DOHH2 (cell line): ENCODE results near the gene SNU13.

Experiments used
- EZH2phosphoT487 ChIP-seq: fragments of 200-600 bp; sonication (generic); IDR thresholded peaks from 2 replicates; pipeline ENCODE4 v1.6.1; 2017; ENCODE audit warnings: borderline replicate concordance, mild to moderate bottlenecking, antibody characterized with exemption, low read length, moderate library complexity, mixed read lengths
- TF ChIP-seq, protein P1 (sequence below): fragments of 200-600 bp; sonication (generic); IDR thresholded peaks from one replicate; pipeline ENCODE4 v1.5.1; 2014; ENCODE audit warnings: antibody characterized with exemption, mild to moderate bottlenecking, low read depth, low read length; ENCODE audit not compliant: poor library complexity, severe bottlenecking

DNA sequence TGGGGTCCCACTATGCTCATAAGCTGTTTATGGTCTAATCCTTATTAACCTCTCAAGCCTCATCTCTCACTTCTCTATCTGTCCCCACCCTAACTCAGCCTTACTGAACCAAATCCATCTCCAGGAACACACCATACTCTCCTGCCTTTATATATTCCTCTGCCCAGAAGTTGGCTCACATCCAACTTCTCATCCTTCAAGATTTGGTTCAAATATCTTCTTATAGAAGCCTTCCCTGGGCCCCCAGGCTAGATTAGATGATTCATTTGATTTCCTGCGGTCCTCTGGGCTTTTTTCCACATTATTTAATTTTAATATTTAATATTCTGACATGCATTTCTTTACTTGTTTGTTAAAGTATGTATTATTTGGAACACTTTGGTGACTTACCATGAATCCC, 33.8 kb upstream of the SNU13 start:
- TF ChIP-seq, protein P1, sequence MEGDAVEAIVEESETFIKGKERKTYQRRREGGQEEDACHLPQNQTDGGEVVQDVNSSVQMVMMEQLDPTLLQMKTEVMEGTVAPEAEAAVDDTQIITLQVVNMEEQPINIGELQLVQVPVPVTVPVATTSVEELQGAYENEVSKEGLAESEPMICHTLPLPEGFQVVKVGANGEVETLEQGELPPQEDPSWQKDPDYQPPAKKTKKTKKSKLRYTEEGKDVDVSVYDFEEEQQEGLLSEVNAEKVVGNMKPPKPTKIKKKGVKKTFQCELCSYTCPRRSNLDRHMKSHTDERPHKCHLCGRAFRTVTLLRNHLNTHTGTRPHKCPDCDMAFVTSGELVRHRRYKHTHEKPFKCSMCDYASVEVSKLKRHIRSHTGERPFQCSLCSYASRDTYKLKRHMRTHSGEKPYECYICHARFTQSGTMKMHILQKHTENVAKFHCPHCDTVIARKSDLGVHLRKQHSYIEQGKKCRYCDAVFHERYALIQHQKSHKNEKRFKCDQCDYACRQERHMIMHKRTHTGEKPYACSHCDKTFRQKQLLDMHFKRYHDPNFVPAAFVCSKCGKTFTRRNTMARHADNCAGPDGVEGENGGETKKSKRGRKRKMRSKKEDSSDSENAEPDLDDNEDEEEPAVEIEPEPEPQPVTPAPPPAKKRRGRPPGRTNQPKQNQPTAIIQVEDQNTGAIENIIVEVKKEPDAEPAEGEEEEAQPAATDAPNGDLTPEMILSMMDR, result no peak
- TF ChIP-seq EZH2phosphoT487, result no peak
